Measurements from ENCODE around the gene CHL1.

Gene CHL1

GRCh38 chr3:279325-279724, 82.8 kb downstream of the CHL1 start:
- DNase-seq, result no peak

- DNase-seq, result no peak
These were observed 84.1 kb downstream of the CHL1 start for GRCh38 chr3:280681-281080.

- no peak for DNase-seq
These were observed 87.8 kb downstream of the CHL1 start for GRCh38 chr3:284322-284721.

- DNase-seq, result no peak
These were observed 91.9 kb downstream of the CHL1 start for GRCh38 chr3:288417-288816.

- DNase-seq, result no peak
These were observed 94.5 kb downstream of the CHL1 start for GRCh38 chr3:291028-291427.

GRCh38 chr3:291646-292436, 95.3 kb downstream of the CHL1 start:
- no peak for DNase-seq

- DNase-seq, result no peak
These were observed 97.5 kb downstream of the CHL1 start for GRCh38 chr3:294096-294495.

- DNase-seq, result no peak
These were observed 98.0 kb downstream of the CHL1 start for GRCh38 chr3:294581-294980.

- DNase-seq, result no peak
These were observed 98.6 kb downstream of the CHL1 start for GRCh38 chr3:295166-295565.

GRCh38 chr3:297585-297984, 101.0 kb downstream of the CHL1 start:
- DNase-seq, result no peak

GRCh38 chr3:299590-300301, 103.2 kb downstream of the CHL1 start:
- no peak for DNase-seq

- no peak for DNase-seq
These were observed 110.6 kb downstream of the CHL1 start for GRCh38 chr3:307182-307581.

- no peak for DNase-seq
These were observed 112.2 kb downstream of the CHL1 start for GRCh38 chr3:308597-309321.

- DNase-seq, result no peak
These were observed 115.7 kb downstream of the CHL1 start for GRCh38 chr3:312160-312733.

- DNase-seq, result no peak
These were observed 116.3 kb downstream of the CHL1 start for GRCh38 chr3:312911-313310.

- no peak for DNase-seq
These were observed 120.4 kb downstream of the CHL1 start for GRCh38 chr3:317012-317411.

- DNase-seq, result no peak
These were observed 122.3 kb downstream of the CHL1 start for GRCh38 chr3:318903-319302.

- no peak for DNase-seq
These were observed 127.9 kb downstream of the CHL1 start for GRCh38 chr3:324423-324822.

GRCh38 chr3:325495-325894, 128.9 kb downstream of the CHL1 start:
- no peak for DNase-seq

GRCh38 chr3:330494-331115, 134.0 kb downstream of the CHL1 start:
- DNase-seq, result no peak

- no peak for DNase-seq
These were observed 135.3 kb downstream of the CHL1 start for GRCh38 chr3:331881-332280.

- DNase-seq, result no peak
These were observed 136.1 kb downstream of the CHL1 start for GRCh38 chr3:332701-333100.

- no peak for DNase-seq
These were observed 138.7 kb downstream of the CHL1 start for GRCh38 chr3:335240-335639.
